PC-3 (cell line): Measurements from ENCODE around the gene OR5H2. TPM values are rescaled to one million over a fixed set of nuclear protein-coding genes. Genes with fewer than 3 reads are reported as not detected.

Experiments
- ATAC-seq: fragments of 200-7000 bp; cut with Tn5 transposase; 2 replicates; pipeline ENCODE4 v1.9.1; 2020; ENCODE audit warnings: mild to moderate bottlenecking, moderate library complexity
- BruUV-seq: library from RNA; stranded (reverse); fragments of 400-500 nt; replicated peaks from 2 replicates; lab custom pipeline; 2021; lab: Mats Ljungman, UMichigan
- CTCF ChIA-PET: fragments of 300-600 bp; sonication (Branson Sonifier 250); formaldehyde crosslinking; loops from one replicate; lab custom pipeline; 2022; ENCODE audit warnings: antibody characterized with exemption; lab: Charles Lee
- POLR2A ChIA-PET: fragments of 300-600 bp; sonication (Branson Sonifier 250); formaldehyde crosslinking; loops from one replicate; lab custom pipeline; 2022; ENCODE audit warnings: antibody characterized with exemption; ENCODE audit not compliant: unreplicated experiment; lab: Charles Lee
- DNase-seq: peaks from one replicate; pipeline ENCODE4 v3.0.0-alpha.2; 2015
- H2AFZ ChIP-seq: fragments of 300-600 bp; sonication (generic); 2 replicates; pipeline ENCODE4 v1.6.0; 2016; ENCODE audit warnings: antibody characterized with exemption, low read length
- H3F3A ChIP-seq: fragments of 300-600 bp; sonication (generic); one replicate; pipeline ENCODE4 v1.6.0; 2017; ENCODE audit warnings: antibody characterized with exemption, low read length, control low read depth, mild to moderate bottlenecking; ENCODE audit not compliant: unreplicated experiment
- H3K27ac ChIP-seq: fragments of 300-600 bp; sonication (generic); 2 replicates; pipeline ENCODE4 v1.5.1; 2016; ENCODE audit warnings: mild to moderate bottlenecking, low read length
- H3K27me3 ChIP-seq: fragments of 300-600 bp; sonication (generic); 2 replicates; pipeline ENCODE4 v1.6.1; 2016; ENCODE audit warnings: low read length, mixed read lengths
- H3K36me3 ChIP-seq: fragments of 300-600 bp; sonication (generic); 2 replicates; pipeline ENCODE4 v1.6.1; 2016; ENCODE audit warnings: low read depth, mixed run types, low read length, mixed read lengths
- H3K4me1 ChIP-seq: fragments of 300-600 bp; sonication (generic); 2 replicates; pipeline ENCODE4 v1.5.1; 2016; ENCODE audit warnings: low read length; ENCODE audit not compliant: insufficient read depth
- H3K4me2 ChIP-seq: fragments of 300-600 bp; sonication (generic); 2 replicates; pipeline ENCODE4 v1.6.0; 2016; ENCODE audit warnings: low read length
- H3K4me3 ChIP-seq: fragments of 300-600 bp; sonication (generic); 2 replicates; pipeline ENCODE4 v1.5.1; 2016; ENCODE audit warnings: mild to moderate bottlenecking, low read length, mixed read lengths
- H3K79me2 ChIP-seq: fragments of 300-600 bp; sonication (generic); 2 replicates; pipeline ENCODE4 v1.6.1; 2017; ENCODE audit warnings: low read length, mixed read lengths
- H3K9ac ChIP-seq: fragments of 300-600 bp; sonication (generic); 2 replicates; pipeline ENCODE4 v1.6.0; 2016; ENCODE audit warnings: mild to moderate bottlenecking, low read length
- H3K9me2 ChIP-seq: fragments of 300-600 bp; sonication (generic); replicated peaks from 2 replicates; pipeline ENCODE4 v1.6.1; 2016; ENCODE audit warnings: mixed run types, low read length, mixed read lengths
- H3K9me3 ChIP-seq: fragments of 300-600 bp; sonication (generic); 2 replicates; pipeline ENCODE4 v1.6.1; 2016; ENCODE audit warnings: low read length, mixed read lengths
- H4K20me1 ChIP-seq: fragments of 300-600 bp; sonication (generic); 2 replicates; pipeline ENCODE4 v1.6.1; 2016; ENCODE audit warnings: low read length, mixed read lengths
- CTCF ChIP-seq: fragments of 300-600 bp; sonication (generic); conservative IDR thresholded peaks from 2 replicates; pipeline ENCODE4 v1.5.1; 2017; ENCODE audit warnings: antibody characterized with exemption, low read depth, mild to moderate bottlenecking, low read length
- EZH2 ChIP-seq: fragments of 300-600 bp; sonication (generic); IDR thresholded peaks from one replicate; pipeline ENCODE4 v1.6.1; 2017; ENCODE audit warnings: antibody characterized with exemption, mild to moderate bottlenecking, low read length; ENCODE audit not compliant: unreplicated experiment
- EZH2phosphoT487 ChIP-seq: fragments of 300-600 bp; sonication (generic); IDR thresholded peaks from 2 replicates; pipeline ENCODE4 v1.6.1; 2018; ENCODE audit warnings: mild to moderate bottlenecking, antibody characterized with exemption, low read length, borderline replicate concordance
- intact Hi-C: fragments of 100-400 bp; cut with micrococcal nuclease; formaldehyde crosslinking; loops from 2 replicates; pipeline ENCODE4 v1.9.0; 2023
- total RNA-seq: library from RNA; depleted of rRNA; stranded (reverse); fragments of >200 nt; gene quantifications from 2 replicates; pipeline ENCODE4 v1.2.3, GENCODE V29; 2014

Gene OR5H2
- total RNA-seq, 1 experiment from 2014 or later: not detected

GRCh38 chr3:98322686-98323085, 40.4 kb downstream of the OR5H2 start:
- H3K4me2 ChIP-seq: no peak overlapping the region
- H3K27me3 ChIP-seq: peaks cover 23% of the 10 kb centered on the region; the same call in 1 of the 2 replicates
- CTCF ChIA-PET: no interaction called here
- POLR2A ChIA-PET: no interaction called here
- no peak overlapping the region for H3K4me3 ChIP-seq
- H3K4me1 ChIP-seq: 0 out of 2 replicates have a peak, but pooled peaks cover 4% of the 10 kb centered on the region
- DNase-seq: no peak
- no peak overlapping the region for H3K27ac ChIP-seq
- H3F3A ChIP-seq: no peaks in the 10 kb centered on the region
- no peaks in the 10 kb centered on the region for H3K9me2 ChIP-seq
- no peak overlapping the region for H3K9ac ChIP-seq
- intact Hi-C loops: loop anchor here (10.0 kb wide), 1 partner anchor 528 kb away; no protein-coding TSS in a partner anchor
- no TSS peak for BruUV-seq
- no peaks in the 10 kb centered on the region for H3K79me2 ChIP-seq
- ATAC-seq: no peak
- H4K20me1 ChIP-seq: no peaks in the 10 kb centered on the region
- no peaks in the 10 kb centered on the region for H3K36me3 ChIP-seq
- no peak overlapping the region for H2AFZ ChIP-seq
- no peak for TF ChIP-seq EZH2phosphoT487
- TF ChIP-seq CTCF: no peak
- no peak for TF ChIP-seq EZH2
- H3K9me3 ChIP-seq: no peaks in the 10 kb centered on the region

- DNase-seq (no peak), ATAC-seq (no peak)
- Histone ChIP-seq H3K79me2 (no peaks in the 10 kb centered on the region), H3K27me3 (peaks cover 23% of the 10 kb centered on the region; the same call in 1 of the 2 replicates), H3K4me1 (0 out of 2 replicates have a peak, but pooled peaks cover 4% of the 10 kb centered on the region), H3K9me3 (no peaks in the 10 kb centered on the region), H3K4me3 (no peak overlapping the region), H3F3A (no peaks in the 10 kb centered on the region), H3K27ac (no peak overlapping the region), H4K20me1 (no peaks in the 10 kb centered on the region), H3K9me2 (no peaks in the 10 kb centered on the region), H3K9ac (no peak overlapping the region), H2AFZ (no peak overlapping the region), H3K36me3 (no peaks in the 10 kb centered on the region), H3K4me2 (no peak overlapping the region)
- intact Hi-C loops: loop anchor here (10.0 kb wide), 1 partner anchor 529 kb away; no protein-coding TSS in a partner anchor
- BruUV-seq: no TSS peak
- TF ChIP-seq EZH2: no peak
- TF ChIP-seq EZH2phosphoT487: no peak
- no peak for TF ChIP-seq CTCF
- ChIA-PET POLR2A (no interaction called here), CTCF (no interaction called here)
Observed at GRCh38 chr3:98323425-98323824, 41.1 kb downstream of the OR5H2 start.

- H3K36me3 ChIP-seq: no peaks in the 10 kb centered on the region
- intact Hi-C loops: loop anchor here (5.0 to 10.0 kb wide), 2 partner anchors 247 to 530 kb away; no protein-coding TSS in a partner anchor
- TF ChIP-seq CTCF (no peak), EZH2 (no peak), EZH2phosphoT487 (no peak)
- H3K4me2 ChIP-seq: peak overlapping the region; percentile 62
- peak overlapping the region; percentile 70 for H2AFZ ChIP-seq
- H3F3A ChIP-seq: no peaks in the 10 kb centered on the region
- H3K9me2 ChIP-seq: no peaks in the 10 kb centered on the region
- ChIA-PET CTCF (no interaction called here), POLR2A (no interaction called here)
- peaks cover 16% of the 10 kb centered on the region; the same call in 1 of the 2 replicates for H3K27me3 ChIP-seq
- H4K20me1 ChIP-seq: no peaks in the 10 kb centered on the region
- H3K9ac ChIP-seq: no peak overlapping the region
- DNase-seq (peak; percentile 17), ATAC-seq (peak; percentile 24)
- H3K4me3 ChIP-seq: peak overlapping the region; percentile 30; the same call in 1 of the 2 replicates
- no TSS peak for BruUV-seq
- no peaks in the 10 kb centered on the region for H3K79me2 ChIP-seq
- H3K4me1 ChIP-seq: 0 out of 2 replicates have a peak, but pooled peaks cover 4% of the 10 kb centered on the region
- no peak overlapping the region for H3K27ac ChIP-seq
- no peaks in the 10 kb centered on the region for H3K9me3 ChIP-seq
Observed at GRCh38 chr3:98325055-98325454, 42.8 kb downstream of the OR5H2 start.
